HUES64 (cell line): ENCODE data around the gene ZNF24.
A peak's percentile ranks its signal among the peaks of the same experiment; 100 is the strongest.

Source experiments
- H3K27ac ChIP-seq: 2 replicates; pipeline ENCODE4 v1.7.0; 2013; ENCODE audit warnings: low read depth, low read length, inconsistent platforms
- H3K27me3 ChIP-seq: 2 replicates; pipeline ENCODE4 v1.6.1; 2013; ENCODE audit warnings: mild to moderate bottlenecking, low read length; ENCODE audit not compliant: insufficient read depth
- H3K36me3 ChIP-seq: 2 replicates; pipeline ENCODE4 v1.6.1; 2013; ENCODE audit warnings: mild to moderate bottlenecking, low read length; ENCODE audit not compliant: insufficient read depth
- H3K4me1 ChIP-seq: 2 replicates; pipeline ENCODE4 v1.6.1; 2013; ENCODE audit warnings: mild to moderate bottlenecking, low read length, moderate library complexity; ENCODE audit not compliant: insufficient read depth
- H3K4me3 ChIP-seq: 2 replicates; pipeline ENCODE4 v1.5.1; 2013; ENCODE audit warnings: mild to moderate bottlenecking, low read length, moderate library complexity
- H3K9ac ChIP-seq: 2 replicates; pipeline ENCODE4 v1.6.1; 2013; ENCODE audit warnings: mild to moderate bottlenecking, low read depth, low read length
- H3K9me3 ChIP-seq: 2 replicates; pipeline ENCODE4 v1.6.1; 2013; ENCODE audit warnings: low read depth, low read length; ENCODE audit not compliant: insufficient read depth
- WGBS: fragments of 150-250, 120-280 bp; methylation state at CpG from one replicate; pipeline ENCODE4 v1.1.7; 2013; ENCODE audit warnings: missing lambda C conversion rate; 5-methylcytosine and 5-hydroxymethylcytosine counted together

ZNF24 gene

GRCh38 chr18:35377875-35378573, 33.8 kb upstream of the ZNF24 start:
- Histone ChIP-seq H3K9me3 (0 out of 2 replicates have a peak, but pooled peaks cover 6% of the 10 kb centered on the region), H3K36me3 (no peaks in the 10 kb centered on the region), H3K27ac (no peak overlapping the region), H3K4me1 (0 out of 2 replicates have a peak, but pooled peaks cover 4% of the 10 kb centered on the region), H3K27me3 (peaks cover 8% of the 10 kb centered on the region; the same call in 1 of the 2 replicates), H3K4me3 (no peak overlapping the region), H3K9ac (no peak overlapping the region)
- WGBS = 89% methylated on average over 12 of the region's 14 CpGs

DNA sequence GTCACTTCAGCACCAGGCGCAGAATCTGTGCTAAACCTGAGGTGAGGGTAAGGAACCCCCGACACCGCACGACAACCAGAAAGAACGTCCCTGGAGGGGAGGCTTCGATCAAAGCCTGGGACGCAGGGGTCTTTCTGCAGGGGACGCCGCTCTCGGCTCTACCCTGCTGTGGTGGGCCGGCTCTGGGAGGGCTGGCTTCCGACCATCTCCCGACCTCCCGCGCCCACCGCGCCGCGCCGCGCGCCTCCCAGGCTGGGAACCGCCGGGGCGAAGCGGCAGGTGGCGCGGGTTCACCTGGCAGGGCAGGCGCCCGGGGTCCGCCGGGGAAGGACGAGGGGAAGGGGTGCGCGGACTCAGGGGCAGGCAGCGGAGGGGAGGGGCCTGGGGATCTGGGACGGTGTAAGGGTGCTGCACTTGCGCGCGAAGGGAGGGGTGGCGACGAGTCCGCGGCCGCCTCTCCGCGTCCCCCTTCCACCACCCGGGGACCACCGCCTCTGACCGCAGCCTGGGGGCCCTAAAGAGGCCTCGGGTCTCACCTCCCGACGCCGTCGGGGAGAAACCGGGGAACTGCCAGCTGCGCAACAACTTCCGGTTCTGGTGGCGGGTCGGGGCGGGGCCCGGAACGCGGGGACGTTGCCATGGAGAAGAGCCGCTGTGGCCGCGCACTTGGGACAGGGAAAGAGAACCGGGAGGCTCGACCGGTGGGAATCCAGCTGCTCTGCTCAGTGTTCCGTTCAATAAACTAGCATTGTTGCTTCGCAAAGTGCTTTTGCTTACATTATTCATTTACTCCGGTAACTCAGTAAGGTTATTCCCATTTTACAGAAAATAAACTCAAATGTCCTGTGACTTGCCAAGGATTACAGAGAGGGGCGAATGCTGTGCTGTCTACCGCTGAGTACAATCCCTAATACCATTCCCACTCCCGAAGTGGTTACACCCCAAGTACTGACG, 32.8 kb upstream of the ZNF24 start, which contains the start of gene ZNF396:
ZNF396 (minus strand) TSS at position 596 of the 954 bp plus-strand sequence. CDS start 3,045 bp downstream, outside the sequence.
- H3K9ac ChIP-seq = peak within 1 kb of the TSS; percentile 61; the same call in 1 of the 2 replicates
- 3% methylated on average over 78 of the region's 78 CpGs for WGBS
- no peak within 1 kb of the TSS for H3K27ac ChIP-seq
- H3K4me3 ChIP-seq = peak within 1 kb of the TSS; percentile 64
- 0 out of 2 replicates have a peak, but pooled peaks cover 3% of the 10 kb centered on the region for H3K9me3 ChIP-seq
- H3K36me3 ChIP-seq = no peaks in the 10 kb centered on the region
- 0 out of 2 replicates have a peak, but pooled peaks cover 4% of the 10 kb centered on the region for H3K4me1 ChIP-seq
- peaks cover 8% of the 10 kb centered on the region; the same call in 1 of the 2 replicates for H3K27me3 ChIP-seq

DNA sequence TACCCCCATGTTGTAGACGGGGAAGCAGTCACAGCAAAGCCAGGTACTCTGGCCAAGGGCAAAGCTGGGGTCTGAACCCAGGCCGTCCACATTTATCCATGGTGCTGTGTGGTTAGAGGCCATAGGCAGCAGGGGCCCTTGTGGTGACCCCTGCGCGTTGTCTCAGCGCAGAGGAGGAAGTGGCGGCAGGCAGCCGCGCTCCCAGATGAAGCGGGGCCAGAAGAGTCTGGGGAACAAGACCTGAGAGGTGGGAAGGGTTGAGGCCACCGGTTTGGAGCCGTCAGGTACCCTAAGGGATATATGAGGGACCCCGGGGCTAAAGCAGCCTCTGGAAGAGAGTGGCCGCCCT, 32.1 kb upstream of the ZNF24 start:
- peak overlapping the region; percentile 64 for H3K4me3 ChIP-seq
- no peaks in the 10 kb centered on the region for H3K9me3 ChIP-seq
- H3K36me3 ChIP-seq = no peaks in the 10 kb centered on the region
- WGBS = 12% methylated on average over 13 of the region's 13 CpGs
- peaks cover 8% of the 10 kb centered on the region; the same call in 1 of the 2 replicates for H3K27me3 ChIP-seq
- H3K9ac ChIP-seq = peak overlapping the region; percentile 61; the same call in 1 of the 2 replicates
- 0 out of 2 replicates have a peak, but pooled peaks cover 4% of the 10 kb centered on the region for H3K4me1 ChIP-seq
- no peak overlapping the region for H3K27ac ChIP-seq

DNA sequence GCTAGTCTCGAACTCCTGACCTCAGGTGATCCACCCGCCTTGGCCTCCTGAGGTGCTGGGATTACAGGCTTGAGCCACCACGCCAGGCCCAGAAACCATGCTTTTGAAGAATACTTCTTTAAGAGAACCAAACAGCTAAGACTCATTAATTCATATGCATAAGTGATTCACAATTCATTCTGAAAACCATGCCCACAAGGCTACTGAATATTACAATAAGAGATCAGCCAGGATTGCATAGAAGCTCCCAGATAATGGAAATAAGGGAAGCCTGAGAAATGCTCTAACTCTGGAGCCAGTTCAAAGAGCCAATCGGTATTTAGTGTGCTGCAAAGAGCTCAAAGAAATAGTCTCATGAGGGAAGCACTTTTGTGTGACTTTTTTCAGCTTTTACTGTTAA, 30.5 kb upstream of the ZNF24 start:
- H3K4me3 ChIP-seq = no peak overlapping the region
- WGBS = 94% methylated on average over 4 of the region's 4 CpGs
- peaks cover 8% of the 10 kb centered on the region; the same call in 1 of the 2 replicates for H3K27me3 ChIP-seq
- no peaks in the 10 kb centered on the region for H3K36me3 ChIP-seq
- H3K27ac ChIP-seq = no peak overlapping the region
- no peaks in the 10 kb centered on the region for H3K9me3 ChIP-seq
- H3K4me1 ChIP-seq = 0 out of 2 replicates have a peak, but pooled peaks cover 4% of the 10 kb centered on the region
- no peak overlapping the region for H3K9ac ChIP-seq

- Histone ChIP-seq H3K36me3 (no peaks in the 10 kb centered on the region), H3K9me3 (no peaks in the 10 kb centered on the region), H3K9ac (no peak overlapping the region), H3K27ac (no peak overlapping the region), H3K4me3 (no peak overlapping the region), H3K27me3 (no peaks in the 10 kb centered on the region), H3K4me1 (0 out of 2 replicates have a peak, but pooled peaks cover 4% of the 10 kb centered on the region)
- WGBS = 94% methylated on average over 1 of the region's 1 CpG
Measured at GRCh38 chr18:35371412-35372195, 27.4 kb upstream of the ZNF24 start.

DNA sequence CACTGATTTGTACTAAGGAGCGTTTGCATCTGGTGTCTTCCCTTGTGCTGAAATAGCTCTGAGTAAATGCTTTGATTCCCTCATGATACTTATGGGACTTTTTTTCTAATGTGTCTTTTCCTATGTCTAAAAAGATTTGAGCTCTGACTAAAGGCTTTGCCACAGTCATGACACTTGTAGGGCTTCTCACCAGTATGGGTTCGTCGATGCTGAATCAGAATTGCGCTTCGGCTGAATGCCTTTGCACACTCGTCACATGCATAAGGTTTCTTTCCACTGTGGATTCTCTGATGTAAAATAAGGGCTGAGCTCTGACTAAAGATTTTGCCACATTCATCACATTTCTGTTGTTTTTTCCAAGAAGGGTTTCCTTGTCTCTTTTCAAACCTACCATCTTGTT, 24.9 kb upstream of the ZNF24 start:
- Histone ChIP-seq H3K9me3 (no peaks in the 10 kb centered on the region), H3K36me3 (no peaks in the 10 kb centered on the region), H3K4me3 (no peak overlapping the region), H3K4me1 (no peaks in the 10 kb centered on the region), H3K9ac (no peak overlapping the region), H3K27me3 (no peaks in the 10 kb centered on the region), H3K27ac (no peak overlapping the region)
- WGBS = 93% methylated on average over 6 of the region's 6 CpGs

DNA sequence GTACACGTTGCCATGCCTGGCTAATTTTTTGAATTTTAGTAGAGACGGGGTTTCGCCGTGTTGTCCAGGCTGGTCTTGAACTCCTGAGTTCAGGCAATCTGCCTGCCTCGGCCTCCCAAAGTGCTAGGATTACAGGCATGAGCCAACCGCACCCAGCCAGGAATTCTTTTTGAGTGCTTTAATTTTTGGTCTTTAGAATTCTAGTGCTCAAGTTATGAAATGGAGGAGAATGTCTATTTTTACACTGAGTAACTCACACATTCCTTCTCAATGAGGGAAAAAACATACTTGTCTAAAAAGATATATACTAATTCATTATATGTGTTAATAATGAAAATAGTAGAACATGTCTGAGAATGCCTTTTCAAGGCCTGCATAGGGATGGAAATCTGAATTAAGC, 24.4 kb upstream of the ZNF24 start:
- Histone ChIP-seq H3K9ac (no peak overlapping the region), H3K27ac (no peak overlapping the region), H3K4me3 (no peak overlapping the region), H3K27me3 (no peaks in the 10 kb centered on the region), H3K9me3 (no peaks in the 10 kb centered on the region), H3K36me3 (no peaks in the 10 kb centered on the region), H3K4me1 (no peaks in the 10 kb centered on the region)
- WGBS = 95% methylated on average over 6 of the region's 6 CpGs

DNA sequence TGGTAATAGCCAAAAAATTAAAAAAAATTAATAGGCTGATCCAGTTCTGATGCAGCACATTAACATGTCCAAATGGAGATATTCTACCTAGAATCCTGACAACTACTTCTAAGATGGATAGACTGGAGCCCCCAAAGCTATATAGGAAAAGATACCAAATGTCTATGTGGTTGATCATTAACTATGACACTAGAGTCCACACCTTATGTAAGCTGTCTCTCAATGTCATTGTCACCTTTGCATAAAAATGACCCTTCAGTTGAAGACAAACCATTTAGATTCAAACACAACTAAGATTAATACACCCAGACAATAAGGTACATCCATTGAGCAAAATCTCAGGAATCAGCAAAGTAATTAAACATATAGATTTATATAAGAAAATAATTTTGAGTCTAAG, 18.3 kb upstream of the ZNF24 start:
- no peaks in the 10 kb centered on the region for H3K36me3 ChIP-seq
- H3K9ac ChIP-seq = no peak overlapping the region
- no peaks in the 10 kb centered on the region for H3K27me3 ChIP-seq
- H3K9me3 ChIP-seq = no peaks in the 10 kb centered on the region
- no peaks in the 10 kb centered on the region for H3K4me1 ChIP-seq
- no peak overlapping the region for H3K4me3 ChIP-seq
- no peak overlapping the region for H3K27ac ChIP-seq

- no peaks in the 10 kb centered on the region for H3K36me3 ChIP-seq
- WGBS = 89% methylated on average over 2 of the region's 2 CpGs
- no peaks in the 10 kb centered on the region for H3K4me1 ChIP-seq
- no peak overlapping the region for H3K27ac ChIP-seq
- H3K27me3 ChIP-seq = no peaks in the 10 kb centered on the region
- H3K9me3 ChIP-seq = no peaks in the 10 kb centered on the region
- no peak overlapping the region for H3K4me3 ChIP-seq
- H3K9ac ChIP-seq = no peak overlapping the region
Measured at GRCh38 chr18:35361570-35362321, 17.5 kb upstream of the ZNF24 start.

GRCh38 chr18:35355140-35355618, 11.0 kb upstream of the ZNF24 start:
- no peak overlapping the region for H3K9ac ChIP-seq
- H3K9me3 ChIP-seq = peaks cover 23% of the 10 kb centered on the region
- H3K4me3 ChIP-seq = no peak overlapping the region
- H3K27ac ChIP-seq = no peak overlapping the region
- no peaks in the 10 kb centered on the region for H3K36me3 ChIP-seq
- H3K4me1 ChIP-seq = peaks cover 10% of the 10 kb centered on the region; the same call in 1 of the 2 replicates
- no peaks in the 10 kb centered on the region for H3K27me3 ChIP-seq
- 37% methylated on average over 4 of the region's 4 CpGs for WGBS
